VCaP (cell line): ENCODE measurements around the gene KRTAP1-5.

Source experiments
- H3K27ac ChIP-seq: fragments of 450-650 bp; 2 replicates; pipeline ENCODE4 v1.5.1; 2017
- TF ChIP-seq, protein P1 (sequence below): fragments of 450-650 bp; conservative IDR thresholded peaks from 2 replicates; pipeline ENCODE4 v1.5.1; 2017; ENCODE audit warnings: mild to moderate bottlenecking, moderate library complexity

Gene KRTAP1-5

GRCh38 chr17:41018541-41018940 is 8.5 kb downstream of the KRTAP1-5 start:
- H3K27ac ChIP-seq = no peak overlapping the region
- TF ChIP-seq, protein P1, sequence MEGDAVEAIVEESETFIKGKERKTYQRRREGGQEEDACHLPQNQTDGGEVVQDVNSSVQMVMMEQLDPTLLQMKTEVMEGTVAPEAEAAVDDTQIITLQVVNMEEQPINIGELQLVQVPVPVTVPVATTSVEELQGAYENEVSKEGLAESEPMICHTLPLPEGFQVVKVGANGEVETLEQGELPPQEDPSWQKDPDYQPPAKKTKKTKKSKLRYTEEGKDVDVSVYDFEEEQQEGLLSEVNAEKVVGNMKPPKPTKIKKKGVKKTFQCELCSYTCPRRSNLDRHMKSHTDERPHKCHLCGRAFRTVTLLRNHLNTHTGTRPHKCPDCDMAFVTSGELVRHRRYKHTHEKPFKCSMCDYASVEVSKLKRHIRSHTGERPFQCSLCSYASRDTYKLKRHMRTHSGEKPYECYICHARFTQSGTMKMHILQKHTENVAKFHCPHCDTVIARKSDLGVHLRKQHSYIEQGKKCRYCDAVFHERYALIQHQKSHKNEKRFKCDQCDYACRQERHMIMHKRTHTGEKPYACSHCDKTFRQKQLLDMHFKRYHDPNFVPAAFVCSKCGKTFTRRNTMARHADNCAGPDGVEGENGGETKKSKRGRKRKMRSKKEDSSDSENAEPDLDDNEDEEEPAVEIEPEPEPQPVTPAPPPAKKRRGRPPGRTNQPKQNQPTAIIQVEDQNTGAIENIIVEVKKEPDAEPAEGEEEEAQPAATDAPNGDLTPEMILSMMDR = no peak

DNA sequence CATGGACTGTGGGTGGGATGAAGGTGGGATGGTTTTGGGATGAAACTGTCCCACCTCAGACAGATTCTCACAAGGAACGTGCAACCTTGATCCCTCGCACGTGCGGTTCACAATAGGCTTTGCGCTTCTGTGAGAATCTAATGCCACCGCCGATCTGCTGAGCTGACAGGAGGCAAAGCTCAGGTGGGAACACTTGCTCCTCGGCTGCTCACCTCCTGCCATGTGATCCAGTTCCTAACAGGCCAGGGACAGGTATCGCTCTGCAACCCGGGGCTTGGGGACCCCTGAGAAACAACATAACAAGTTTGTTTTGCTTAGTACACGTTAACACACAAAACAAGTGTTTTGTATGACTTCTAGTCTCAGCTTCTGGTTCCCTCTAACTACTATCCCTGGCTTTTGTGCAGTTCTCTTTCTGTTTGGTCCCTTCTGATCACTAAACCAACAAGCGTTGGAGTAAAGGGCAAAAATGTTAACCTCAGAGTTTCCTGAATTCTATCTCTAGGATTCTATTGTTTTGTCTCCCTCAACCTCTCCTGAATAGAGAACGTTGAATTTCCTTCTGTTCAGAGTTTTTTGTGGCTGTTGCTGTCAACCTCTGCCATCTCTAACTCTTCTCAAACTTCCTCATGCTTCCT is 10.3 kb downstream of the KRTAP1-5 start:
- TF ChIP-seq, protein P1 = no peak
- no peak overlapping the region for H3K27ac ChIP-seq

GRCh38 chr17:41015454-41015853 is 11.6 kb downstream of the KRTAP1-5 start:
- no peak overlapping the region for H3K27ac ChIP-seq
- TF ChIP-seq, protein P1 = no peak

- H3K27ac ChIP-seq = no peak overlapping the region
- TF ChIP-seq, protein P1 = no peak
Measured at GRCh38 chr17:41013606-41014005, 13.4 kb downstream of the KRTAP1-5 start.

- no peak overlapping the region for H3K27ac ChIP-seq
- TF ChIP-seq, protein P1 = no peak
Measured at GRCh38 chr17:41013181-41013580, 13.8 kb downstream of the KRTAP1-5 start.

- no peak overlapping the region for H3K27ac ChIP-seq
- TF ChIP-seq, protein P1 = no peak
Measured at GRCh38 chr17:41012326-41013120, 14.5 kb downstream of the KRTAP1-5 start.

GRCh38 chr17:41010441-41010840 is 16.6 kb downstream of the KRTAP1-5 start:
- peak overlapping the region; percentile 61 for H3K27ac ChIP-seq
- TF ChIP-seq, protein P1 = no peak
